PC-3 (cell line): ENCODE measurements around the gene SPG11. TPM values are rescaled to one million over a fixed set of nuclear protein-coding genes. Genes with fewer than 3 reads are reported as not detected.
"Not testable (repeated sequence)": the region's sequence is repeated elsewhere in the genome, so short reads cannot be mapped to it uniquely, and the experiment has no call there.

Experiments used
- ATAC-seq: fragments of 200-7000 bp; cut with Tn5 transposase; 2 replicates; pipeline ENCODE4 v1.9.1; 2020; ENCODE audit warnings: mild to moderate bottlenecking, moderate library complexity
- BruUV-seq: library from RNA; stranded (reverse); fragments of 400-500 nt; replicated peaks from 2 replicates; lab custom pipeline; 2021; lab: Mats Ljungman, UMichigan
- CTCF ChIA-PET: fragments of 300-600 bp; sonication (Branson Sonifier 250); formaldehyde crosslinking; loops from one replicate; lab custom pipeline; 2022; ENCODE audit warnings: antibody characterized with exemption; lab: Charles Lee
- POLR2A ChIA-PET: fragments of 300-600 bp; sonication (Branson Sonifier 250); formaldehyde crosslinking; loops from one replicate; lab custom pipeline; 2022; ENCODE audit warnings: antibody characterized with exemption; ENCODE audit not compliant: unreplicated experiment; lab: Charles Lee
- DNase-seq: peaks from one replicate; pipeline ENCODE4 v3.0.0-alpha.2; 2015
- H2AFZ ChIP-seq: fragments of 300-600 bp; sonication (generic); 2 replicates; pipeline ENCODE4 v1.6.0; 2016; ENCODE audit warnings: antibody characterized with exemption, low read length
- H3F3A ChIP-seq: fragments of 300-600 bp; sonication (generic); one replicate; pipeline ENCODE4 v1.6.0; 2017; ENCODE audit warnings: antibody characterized with exemption, low read length, control low read depth, mild to moderate bottlenecking; ENCODE audit not compliant: unreplicated experiment
- H3K27ac ChIP-seq: fragments of 300-600 bp; sonication (generic); 2 replicates; pipeline ENCODE4 v1.5.1; 2016; ENCODE audit warnings: mild to moderate bottlenecking, low read length
- H3K27me3 ChIP-seq: fragments of 300-600 bp; sonication (generic); 2 replicates; pipeline ENCODE4 v1.6.1; 2016; ENCODE audit warnings: low read length, mixed read lengths
- H3K36me3 ChIP-seq: fragments of 300-600 bp; sonication (generic); 2 replicates; pipeline ENCODE4 v1.6.1; 2016; ENCODE audit warnings: low read depth, mixed run types, low read length, mixed read lengths
- H3K4me1 ChIP-seq: fragments of 300-600 bp; sonication (generic); 2 replicates; pipeline ENCODE4 v1.5.1; 2016; ENCODE audit warnings: low read length; ENCODE audit not compliant: insufficient read depth
- H3K4me2 ChIP-seq: fragments of 300-600 bp; sonication (generic); 2 replicates; pipeline ENCODE4 v1.6.0; 2016; ENCODE audit warnings: low read length
- H3K4me3 ChIP-seq: fragments of 300-600 bp; sonication (generic); 2 replicates; pipeline ENCODE4 v1.5.1; 2016; ENCODE audit warnings: mild to moderate bottlenecking, low read length, mixed read lengths
- H3K79me2 ChIP-seq: fragments of 300-600 bp; sonication (generic); 2 replicates; pipeline ENCODE4 v1.6.1; 2017; ENCODE audit warnings: low read length, mixed read lengths
- H3K9ac ChIP-seq: fragments of 300-600 bp; sonication (generic); 2 replicates; pipeline ENCODE4 v1.6.0; 2016; ENCODE audit warnings: mild to moderate bottlenecking, low read length
- H3K9me2 ChIP-seq: fragments of 300-600 bp; sonication (generic); replicated peaks from 2 replicates; pipeline ENCODE4 v1.6.1; 2016; ENCODE audit warnings: mixed run types, low read length, mixed read lengths
- H3K9me3 ChIP-seq: fragments of 300-600 bp; sonication (generic); 2 replicates; pipeline ENCODE4 v1.6.1; 2016; ENCODE audit warnings: low read length, mixed read lengths
- H4K20me1 ChIP-seq: fragments of 300-600 bp; sonication (generic); 2 replicates; pipeline ENCODE4 v1.6.1; 2016; ENCODE audit warnings: low read length, mixed read lengths
- CTCF ChIP-seq: fragments of 300-600 bp; sonication (generic); conservative IDR thresholded peaks from 2 replicates; pipeline ENCODE4 v1.5.1; 2017; ENCODE audit warnings: antibody characterized with exemption, low read depth, mild to moderate bottlenecking, low read length
- EZH2 ChIP-seq: fragments of 300-600 bp; sonication (generic); IDR thresholded peaks from one replicate; pipeline ENCODE4 v1.6.1; 2017; ENCODE audit warnings: antibody characterized with exemption, mild to moderate bottlenecking, low read length; ENCODE audit not compliant: unreplicated experiment
- EZH2phosphoT487 ChIP-seq: fragments of 300-600 bp; sonication (generic); IDR thresholded peaks from 2 replicates; pipeline ENCODE4 v1.6.1; 2018; ENCODE audit warnings: mild to moderate bottlenecking, antibody characterized with exemption, low read length, borderline replicate concordance
- intact Hi-C: fragments of 100-400 bp; cut with micrococcal nuclease; formaldehyde crosslinking; loops from 2 replicates; pipeline ENCODE4 v1.9.0; 2023
- total RNA-seq: library from RNA; depleted of rRNA; stranded (reverse); fragments of >200 nt; gene quantifications from 2 replicates; pipeline ENCODE4 v1.2.3, GENCODE V29; 2014

Gene SPG11
- total RNA-seq, 1 experiment from 2014 or later: 37.2 TPM

DNA sequence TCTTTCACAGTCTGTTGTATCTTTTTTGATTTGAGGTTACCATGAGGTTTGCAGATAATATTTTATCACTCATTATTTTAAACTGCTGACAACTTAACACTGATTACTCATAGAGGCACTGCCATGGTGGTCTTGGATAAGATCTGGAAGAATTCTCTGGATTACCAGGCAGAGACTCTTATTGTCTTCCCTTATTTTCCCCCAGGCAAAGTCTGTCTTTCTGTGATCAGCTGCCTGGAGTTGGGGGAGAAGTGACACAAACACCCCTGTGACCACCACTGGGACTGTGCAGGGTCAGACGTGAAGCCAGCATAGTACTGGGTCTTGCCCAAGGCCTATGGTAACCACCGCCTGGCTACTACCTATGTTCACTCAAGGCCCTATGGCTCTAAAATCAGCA is 42.9 kb upstream of the SPG11 start:
- BruUV-seq: no TSS peak
- TF ChIP-seq EZH2phosphoT487: no peak
- no peak for TF ChIP-seq EZH2
- TF ChIP-seq CTCF: no peak
- H3K27me3 ChIP-seq: no peaks in the 10 kb centered on the region
- no peaks in the 10 kb centered on the region for H3F3A ChIP-seq
- H3K27ac ChIP-seq: no peak overlapping the region
- H4K20me1 ChIP-seq: no peaks in the 10 kb centered on the region
- H3K9ac ChIP-seq: no peak overlapping the region
- no peak overlapping the region for H3K4me3 ChIP-seq
- no peaks in the 10 kb centered on the region for H3K36me3 ChIP-seq
- H3K9me2 ChIP-seq: no peaks in the 10 kb centered on the region
- H3K4me2 ChIP-seq: no peak overlapping the region
- POLR2A ChIA-PET: no interaction called here
- peaks cover 17% of the 10 kb centered on the region for H3K4me1 ChIP-seq
- no peak overlapping the region for H2AFZ ChIP-seq
- intact Hi-C loops: no loop called here
- DNase-seq: no peak
- H3K79me2 ChIP-seq: peaks cover under 1% of the 10 kb centered on the region
- CTCF ChIA-PET: no interaction called here
- no peaks in the 10 kb centered on the region for H3K9me3 ChIP-seq
- ATAC-seq: no peak

DNA sequence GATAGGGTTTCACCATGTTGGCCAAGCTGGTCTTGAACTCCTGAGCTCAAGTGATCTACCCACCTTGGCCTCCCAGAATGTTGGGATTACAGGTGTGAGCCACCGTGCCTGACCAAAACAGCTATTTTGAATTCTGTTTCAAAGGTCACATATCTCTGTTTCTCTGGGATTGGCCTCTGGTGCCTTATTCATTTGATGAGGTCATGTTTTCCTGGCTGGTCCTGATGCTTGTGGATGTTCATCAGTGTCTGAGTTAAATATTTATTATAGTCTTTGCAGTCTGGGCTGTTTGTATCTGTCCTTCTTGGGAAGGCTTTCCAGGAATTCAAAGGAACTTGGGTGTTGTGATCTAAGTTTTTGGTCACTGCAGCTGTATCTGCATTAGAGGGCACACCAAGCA is 42.5 kb upstream of the SPG11 start:
- Histone ChIP-seq H3K4me3 (no peak overlapping the region), H3K9ac (no peak overlapping the region), H3K79me2 (no peaks in the 10 kb centered on the region), H2AFZ (no peak overlapping the region), H3K9me2 (no peaks in the 10 kb centered on the region), H3K27me3 (no peaks in the 10 kb centered on the region), H3K36me3 (no peaks in the 10 kb centered on the region), H3K27ac (no peak overlapping the region), H3K4me1 (peaks cover 17% of the 10 kb centered on the region), H3K4me2 (no peak overlapping the region), H3F3A (no peaks in the 10 kb centered on the region), H4K20me1 (no peaks in the 10 kb centered on the region), H3K9me3 (no peaks in the 10 kb centered on the region)
- ChIA-PET POLR2A (no interaction called here), CTCF (no interaction called here)
- no peak for DNase-seq
- TF ChIP-seq EZH2 (no peak), EZH2phosphoT487 (no peak), CTCF (no peak)
- intact Hi-C loops: no loop called here
- BruUV-seq: no TSS peak
- ATAC-seq: no peak

GRCh38 chr15:44700676-44701075 is 37.2 kb upstream of the SPG11 start:
- H2AFZ ChIP-seq: not testable (repeated sequence)

More at GRCh38 chr15:44700676-44701075, 37.2 kb upstream of the SPG11 start:
- H4K20me1 ChIP-seq, POLR2A ChIA-PET, H3K27me3 ChIP-seq, H3K27ac ChIP-seq, CTCF ChIA-PET, BruUV-seq, ATAC-seq, intact Hi-C loops, H3K9me3 ChIP-seq, H3K9me2 ChIP-seq, H3K4me3 ChIP-seq, H3K79me2 ChIP-seq, H3K36me3 ChIP-seq, H3K9ac ChIP-seq, H3F3A ChIP-seq, H3K4me2 ChIP-seq, H3K4me1 ChIP-seq, DNase-seq: not testable (repeated sequence)
